ENCODE results near the gene CASP7. TPM values are rescaled to one million over a fixed set of nuclear protein-coding genes. Genes with fewer than 3 reads are reported as not detected.
"Not testable (repeated sequence)": the region's sequence is repeated elsewhere in the genome, so short reads cannot be mapped to it uniquely, and the experiment has no call there.

Gene CASP7
- total RNA-seq, 1 donor from 2014 or later: 22.6 TPM

DNA sequence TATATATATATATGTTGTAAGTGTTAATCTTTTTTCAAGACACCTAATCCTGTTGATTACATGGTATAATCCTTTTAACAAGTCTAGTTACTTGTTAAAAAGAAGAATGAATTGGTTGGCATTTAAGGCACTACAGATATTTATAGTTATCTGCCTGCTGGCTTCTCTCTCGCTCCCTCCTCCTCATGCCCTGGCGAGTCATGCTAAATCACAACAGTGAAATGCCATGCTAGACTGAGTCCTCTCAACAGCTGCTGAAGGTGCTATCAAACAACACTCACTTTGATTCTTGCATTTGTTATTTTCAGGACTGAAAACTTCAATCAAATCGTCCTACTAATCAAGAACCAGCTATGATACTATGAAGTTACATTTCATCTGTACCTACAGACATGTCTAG is 31.2 kb upstream of the CASP7 start:
- Mint-ChIP-seq H3K27me3 (peaks cover 3% of the 10 kb centered on the region), H3K4me3 (no peak overlapping the region), H3K4me1 (no peaks in the 10 kb centered on the region), H3K9me3 (no peaks in the 10 kb centered on the region), H3K36me3 (ENCODE audit: low read depth) (no peaks in the 10 kb centered on the region), H3K27ac (no peak overlapping the region)
- CTCF ChIA-PET: no interaction called here
- no peak for ATAC-seq (ENCODE audit: low read depth)
- POLR2A ChIA-PET: no interaction called here
- DNase-seq: no peak
- TF ChIP-seq CTCF (IDR thresholded peaks at IDR 0.05): no peak
- intact Hi-C loops (cut with micrococcal nuclease): no loop called here

DNA sequence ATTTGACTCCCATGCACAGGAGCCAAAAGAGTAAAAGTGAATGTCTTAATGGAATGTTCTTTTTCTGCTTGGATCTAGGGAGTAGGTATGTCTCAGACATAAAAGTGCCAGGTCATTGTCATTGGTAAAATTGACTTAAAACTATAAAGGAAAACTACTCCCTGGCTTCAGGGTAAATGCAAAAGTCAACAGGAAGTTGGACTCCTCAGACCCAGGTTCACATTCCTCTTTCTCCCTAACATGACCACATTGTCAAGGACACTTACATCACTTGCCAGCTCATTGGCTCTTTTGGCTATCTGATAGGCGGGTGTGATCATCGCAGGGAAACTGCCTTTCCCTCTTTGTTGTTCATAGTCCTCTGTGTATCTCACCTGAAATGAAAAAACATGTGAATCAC is 29.5 kb upstream of the CASP7 start:
- POLR2A ChIA-PET: no interaction called here

GRCh38 chr10:113651021-113651420 is 28.7 kb upstream of the CASP7 start:
- ATAC-seq (ENCODE audit: low read depth) (no peak), DNase-seq (no peak)
- intact Hi-C loops (cut with micrococcal nuclease): no loop called here
- H3K27me3 Mint-ChIP-seq: peaks cover 4% of the 10 kb centered on the region
- no peaks in the 10 kb centered on the region for H3K36me3 Mint-ChIP-seq (ENCODE audit: low read depth)
- H3K9me3 Mint-ChIP-seq: no peaks in the 10 kb centered on the region
- TF ChIP-seq CTCF (IDR thresholded peaks at IDR 0.05): no peak
- ChIA-PET CTCF (no interaction called here), POLR2A (no interaction called here)
- no peaks in the 10 kb centered on the region for H3K4me1 Mint-ChIP-seq
- H3K4me3 Mint-ChIP-seq: no peak overlapping the region
- no peak overlapping the region for H3K27ac Mint-ChIP-seq

More for the DNA sequence above, 29.5 kb upstream of the CASP7 start:
- Mint-ChIP-seq H3K4me3 (no peak overlapping the region), H3K36me3 (ENCODE audit: low read depth) (no peaks in the 10 kb centered on the region), H3K27ac (no peak overlapping the region), H3K9me3 (no peaks in the 10 kb centered on the region), H3K4me1 (no peaks in the 10 kb centered on the region), H3K27me3 (peaks cover 4% of the 10 kb centered on the region)
- CTCF ChIA-PET: no interaction called here
- TF ChIP-seq CTCF (IDR thresholded peaks at IDR 0.05): no peak
- intact Hi-C loops (cut with micrococcal nuclease): no loop called here
- DNase-seq (no peak), ATAC-seq (ENCODE audit: low read depth) (no peak)

GRCh38 chr10:113651898-113652297 is 27.8 kb upstream of the CASP7 start:
- Mint-ChIP-seq H3K4me1 (no peaks in the 10 kb centered on the region), H3K4me3 (no peak overlapping the region), H3K36me3 (ENCODE audit: low read depth) (no peaks in the 10 kb centered on the region), H3K27me3 (peaks cover 4% of the 10 kb centered on the region), H3K9me3 (no peaks in the 10 kb centered on the region), H3K27ac (no peak overlapping the region)
- intact Hi-C loops (cut with micrococcal nuclease): no loop called here
- ChIA-PET POLR2A (no interaction called here), CTCF (no interaction called here)
- no peak for TF ChIP-seq CTCF (IDR thresholded peaks at IDR 0.05)
- ATAC-seq (ENCODE audit: low read depth) (no peak), DNase-seq (no peak)

DNA sequence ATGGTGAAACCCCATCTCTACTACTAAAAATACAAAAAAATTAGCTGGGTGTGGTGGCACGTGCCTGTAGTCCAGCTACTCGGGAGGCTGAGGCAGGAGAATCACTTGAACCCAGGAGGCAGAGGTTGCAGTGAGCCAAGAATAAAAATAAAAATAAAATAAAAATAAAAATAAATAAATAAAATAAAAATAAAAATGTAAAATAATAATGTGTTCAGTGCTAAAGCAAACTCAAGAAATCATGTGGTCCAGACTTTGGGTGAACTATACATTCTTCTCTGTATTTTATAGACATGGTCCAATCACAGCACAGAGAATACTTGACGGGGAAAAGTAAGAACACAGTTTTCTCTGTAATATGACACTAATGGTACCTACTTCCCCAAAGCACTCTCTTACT is 27.3 kb upstream of the CASP7 start:
- intact Hi-C loops (cut with micrococcal nuclease): not testable (repeated sequence)

GRCh38 chr10:113656896-113657295 is 22.8 kb upstream of the CASP7 start:
- DNase-seq: no peak
- CTCF ChIA-PET: no interaction called here
- no peak for TF ChIP-seq CTCF (IDR thresholded peaks at IDR 0.05)
- H3K9me3 Mint-ChIP-seq: no peaks in the 10 kb centered on the region
- H3K27me3 Mint-ChIP-seq: peaks cover 12% of the 10 kb centered on the region
- H3K4me3 Mint-ChIP-seq: no peak overlapping the region
- ATAC-seq (ENCODE audit: low read depth): no peak
- intact Hi-C loops (cut with micrococcal nuclease): no loop called here
- no peak overlapping the region for H3K27ac Mint-ChIP-seq
- POLR2A ChIA-PET: no interaction called here
- no peaks in the 10 kb centered on the region for H3K4me1 Mint-ChIP-seq
- no peaks in the 10 kb centered on the region for H3K36me3 Mint-ChIP-seq (ENCODE audit: low read depth)

More for the DNA sequence above, 27.3 kb upstream of the CASP7 start:
- H3K36me3 Mint-ChIP-seq (ENCODE audit: low read depth); H3K4me1 Mint-ChIP-seq; H3K9me3 Mint-ChIP-seq; H3K27me3 Mint-ChIP-seq; ATAC-seq (ENCODE audit: low read depth); DNase-seq; H3K27ac Mint-ChIP-seq; H3K4me3 Mint-ChIP-seq; CTCF ChIA-PET; POLR2A ChIA-PET: not testable (repeated sequence)
